GM23338 (cell line): ENCODE data around the gene DMRT1. TPM values are rescaled to one million over a fixed set of nuclear protein-coding genes. Genes with fewer than 3 reads are reported as not detected.
A peak's percentile ranks its signal among the peaks of the same experiment; 100 is the strongest.

Experiments
- ATAC-seq: fragments of 200-7000 bp; cut with Tn5 transposase; 3 replicates; pipeline ENCODE4 v1.9.1; 2020
- DNase-seq: peaks from one replicate; pipeline ENCODE4 v3.0.0-alpha.2; 2015; ENCODE audit warnings: low spot score
- H2AFZ ChIP-seq: fragments of 200-600 bp; sonication (generic); 2 replicates; pipeline ENCODE4 v1.8.0; 2016; ENCODE audit warnings: antibody characterized with exemption, mild to moderate bottlenecking, moderate library complexity
- H3F3A ChIP-seq: fragments of 200-600 bp; sonication (generic); replicated peaks from 2 replicates; pipeline ENCODE4 v1.8.0; 2017; ENCODE audit warnings: antibody characterized with exemption, mixed run types, low read depth
- H3K27ac ChIP-seq: fragments of 200-600 bp; sonication (generic); 2 replicates; pipeline ENCODE4 v1.6.1; 2016; ENCODE audit warnings: low read depth
- H3K27me3 ChIP-seq: fragments of 200-600 bp; sonication (generic); 2 replicates; pipeline ENCODE4 v1.8.0; 2016; ENCODE audit warnings: mild to moderate bottlenecking, mixed run types, moderate library complexity; ENCODE audit not compliant: insufficient read depth
- H3K36me3 ChIP-seq: fragments of 200-600 bp; sonication (generic); 2 replicates; pipeline ENCODE4 v1.8.0; 2016; ENCODE audit warnings: mild to moderate bottlenecking; ENCODE audit not compliant: insufficient read depth
- H3K4me1 ChIP-seq: fragments of 200-600 bp; sonication (generic); 2 replicates; pipeline ENCODE4 v1.8.0; 2016; ENCODE audit warnings: mild to moderate bottlenecking, moderate library complexity; ENCODE audit not compliant: insufficient read depth
- H3K4me2 ChIP-seq: fragments of 200-600 bp; sonication (generic); 2 replicates; pipeline ENCODE4 v1.7.1; 2017; ENCODE audit warnings: mixed run types
- H3K4me3 ChIP-seq: fragments of 200-600 bp; sonication (generic); 2 replicates; pipeline ENCODE4 v1.6.1; 2016; ENCODE audit warnings: mixed run types
- H3K79me2 ChIP-seq: fragments of 200-600 bp; sonication (generic); replicated peaks from 2 replicates; pipeline ENCODE4 v1.8.0; 2017; ENCODE audit warnings: mild to moderate bottlenecking; ENCODE audit not compliant: insufficient read depth
- H3K9me2 ChIP-seq: fragments of 200-600 bp; sonication (generic); 2 replicates; pipeline ENCODE4 v1.8.0; 2017; ENCODE audit not compliant: insufficient read depth
- H4K20me1 ChIP-seq: fragments of 200-600 bp; sonication (generic); replicated peaks from 2 replicates; pipeline ENCODE4 v1.8.0; 2017; ENCODE audit warnings: mild to moderate bottlenecking; ENCODE audit not compliant: insufficient read depth
- H3K27ac Mint-ChIP-seq: 2 replicates; pipeline ENCODE4 v1.8.0; 2020; ENCODE audit warnings: inconsistent platforms, mild to moderate bottlenecking, moderate library complexity, mixed read lengths
- H3K27me3 Mint-ChIP-seq: 3 replicates; pipeline ENCODE4 v1.8.0; 2022; ENCODE audit warnings: low read depth, mild to moderate bottlenecking, moderate library complexity, mixed read lengths, inconsistent platforms; ENCODE audit not compliant: insufficient read depth, poor library complexity
- H3K36me3 Mint-ChIP-seq: 3 replicates; pipeline ENCODE4 v1.8.0; 2021; ENCODE audit warnings: low read depth, mild to moderate bottlenecking, inconsistent platforms, moderate library complexity, mixed read lengths
- H3K4me1 Mint-ChIP-seq: 3 replicates; pipeline ENCODE4 v1.8.0; 2020; ENCODE audit warnings: mild to moderate bottlenecking, inconsistent platforms, mixed read lengths
- H3K4me3 Mint-ChIP-seq: 3 replicates; pipeline ENCODE4 v1.8.0; 2021; ENCODE audit warnings: moderate library complexity, mild to moderate bottlenecking, inconsistent platforms, mixed read lengths
- H3K9me3 Mint-ChIP-seq: 3 replicates; pipeline ENCODE4 v1.8.0; 2020; ENCODE audit warnings: moderate library complexity, mild to moderate bottlenecking, inconsistent platforms, mixed read lengths
- EZH2 ChIP-seq: fragments of 200-600 bp; sonication (generic); IDR thresholded peaks from one replicate; pipeline ENCODE4 v1.8.0; 2017; ENCODE audit warnings: antibody characterized with exemption, mild to moderate bottlenecking, low read depth; ENCODE audit not compliant: unreplicated experiment
- EZH2phosphoT487 ChIP-seq: fragments of 200-600 bp; sonication (generic); IDR thresholded peaks from one replicate; pipeline ENCODE4 v1.8.1; 2018; ENCODE audit warnings: antibody characterized with exemption; ENCODE audit not compliant: unreplicated experiment
- JUNB ChIP-seq: IDR thresholded peaks from one replicate; pipeline ENCODE4 v1.6.1; 2016; ENCODE audit warnings: antibody characterized with exemption; ENCODE audit not compliant: unreplicated experiment
- POLR2AphosphoS5 ChIP-seq: IDR thresholded peaks from 2 replicates; pipeline ENCODE4 v1.6.1; 2016; ENCODE audit warnings: antibody characterized with exemption, low read depth
- REST ChIP-seq: IDR thresholded peaks from one replicate; pipeline ENCODE4 v1.6.1; 2018; ENCODE audit warnings: antibody characterized with exemption; ENCODE audit not compliant: unreplicated experiment
- STAT1 ChIP-seq: IDR thresholded peaks from one replicate; pipeline ENCODE4 v1.6.1; 2016; ENCODE audit warnings: antibody characterized with exemption; ENCODE audit not compliant: unreplicated experiment
- ZNF462 ChIP-seq: fragments of 250-450 bp; sonication (Bioruptor Pico); IDR thresholded peaks from 2 replicates; pipeline ENCODE4 v1.5.0; 2020; ENCODE audit warnings: mild to moderate bottlenecking, moderate library complexity
- polyA plus RNA-seq: library from polyadenylated mRNA; unstranded; fragments of >200 nt; fragmentation: Nextera tagmentation; extraction: Ambion mirVana; gene quantifications from 2 replicates; pipeline ENCODE4 v1.2.1, GENCODE V29; 2016
- total RNA-seq: library from RNA; depleted of rRNA; stranded (reverse); fragments of >200 nt; shearing (Covaris generic); gene quantifications from 2 replicates; pipeline ENCODE4 v1.2.3, GENCODE V29; 2014

The DMRT1 gene
- total and polyA plus RNA-seq, 2 experiments from 2014 or later = not detected

GRCh38 chr9:842635-843426 is 1.3 kb downstream of the DMRT1 start:
- Histone ChIP-seq H3K4me3 (peak overlapping the region; percentile 54), H2AFZ (peak overlapping the region; percentile 87), H3K4me2 (peak overlapping the region; percentile 81), H3K9me2 (no peaks in the 10 kb centered on the region), H3K36me3 (no peaks in the 10 kb centered on the region), H3K79me2 (no peaks in the 10 kb centered on the region), H3F3A (peaks cover 17% of the 10 kb centered on the region), H3K27ac (no peak overlapping the region), H4K20me1 (peaks cover 16% of the 10 kb centered on the region), H3K4me1 (peaks cover 27% of the 10 kb centered on the region), H3K27me3 (peaks cover 100% of the 10 kb centered on the region)
- peak; percentile 6; the same call in 2 of the 3 replicates for ATAC-seq
- H3K36me3 Mint-ChIP-seq = 0 out of 3 replicates have a peak, but pooled peaks cover 8% of the 10 kb centered on the region
- peak overlapping the region; percentile 51 for H3K4me3 Mint-ChIP-seq
- peak; percentile 73 for DNase-seq
- no peak overlapping the region for H3K27ac Mint-ChIP-seq
- TF ChIP-seq EZH2 = peak; percentile 95
- TF ChIP-seq STAT1 = no peak
- peak; percentile 3 for TF ChIP-seq EZH2phosphoT487
- H3K27me3 Mint-ChIP-seq = peaks cover 91% of the 10 kb centered on the region
- H3K4me1 Mint-ChIP-seq = peaks cover 30% of the 10 kb centered on the region
- peaks cover 13% of the 10 kb centered on the region for H3K9me3 Mint-ChIP-seq

GRCh38 chr9:843427-843785 is 1.9 kb downstream of the DMRT1 start:
- Histone ChIP-seq H3K27ac (no peak overlapping the region), H3K79me2 (no peaks in the 10 kb centered on the region), H3K4me2 (peak overlapping the region; percentile 81), H3K9me2 (no peaks in the 10 kb centered on the region), H4K20me1 (peaks cover 19% of the 10 kb centered on the region), H3K27me3 (peaks cover 99% of the 10 kb centered on the region), H3K36me3 (no peaks in the 10 kb centered on the region), H3F3A (peaks cover 17% of the 10 kb centered on the region), H3K4me3 (peak overlapping the region; percentile 54), H3K4me1 (peaks cover 28% of the 10 kb centered on the region), H2AFZ (peak overlapping the region; percentile 87)
- H3K27me3 Mint-ChIP-seq = peaks cover 85% of the 10 kb centered on the region
- H3K36me3 Mint-ChIP-seq = 0 out of 3 replicates have a peak, but pooled peaks cover 8% of the 10 kb centered on the region
- no peak overlapping the region for H3K27ac Mint-ChIP-seq
- DNase-seq = no peak
- peak overlapping the region; percentile 51 for H3K4me3 Mint-ChIP-seq
- peaks cover 13% of the 10 kb centered on the region for H3K9me3 Mint-ChIP-seq
- peaks cover 30% of the 10 kb centered on the region for H3K4me1 Mint-ChIP-seq
- TF ChIP-seq POLR2AphosphoS5 = no peak
- TF ChIP-seq ZNF462 = no peak
- TF ChIP-seq JUNB = no peak
- TF ChIP-seq REST = no peak
- no peak for ATAC-seq
